Liver (tissue), 9 donors: Measurements from ENCODE around the gene CRTC2. TPM values are rescaled to one million over a fixed set of nuclear protein-coding genes. Genes with fewer than 3 reads are reported as not detected.
A peak's percentile ranks its signal among the peaks of the same experiment; 100 is the strongest.

Experiments
- DNase-seq: peaks from one replicate; pipeline ENCODE4 v3.0.0-alpha.2; 2017; ENCODE audit warnings: low spot score
- H3K27ac ChIP-seq, 2 donors: one replicate each; pipeline ENCODE4 v1.7.0; 2013; ENCODE audit warnings: inconsistent platforms in 2 of 2, low read length in 2 of 2, control low read depth in 1 of 2, low read depth in 1 of 2, mild to moderate bottlenecking in 1 of 2
- H3K27me3 ChIP-seq, 4 donors: one replicate each; pipeline versions ENCODE4 v1.6.1 to v1.7.0; 2013; ENCODE audit warnings: low read length in 3 of 4, inconsistent platforms in 1 of 4, mild to moderate bottlenecking in 1 of 4, moderate library complexity in 1 of 4; ENCODE audit not compliant: control insufficient read depth in 4 of 4, insufficient read depth in 4 of 4
- H3K36me3 ChIP-seq, 4 donors: one replicate each; pipeline versions ENCODE4 v1.6.1 to v1.7.0; 2013; ENCODE audit warnings: low read length in 3 of 4, mild to moderate bottlenecking in 3 of 4, low read depth in 1 of 4, moderate library complexity in 1 of 4; ENCODE audit not compliant: control insufficient read depth in 4 of 4, insufficient read depth in 3 of 4
- H3K4me1 ChIP-seq, 4 donors: one replicate each; pipeline versions ENCODE4 v1.6.1 to v1.7.0; 2013; ENCODE audit warnings: low read length in 3 of 4, mild to moderate bottlenecking in 3 of 4, moderate library complexity in 1 of 4; ENCODE audit not compliant: control insufficient read depth in 4 of 4, insufficient read depth in 4 of 4
- H3K4me3 ChIP-seq, 3 donors: one replicate each; pipeline versions ENCODE4 v1.6.1 to v1.7.0; 2013; ENCODE audit warnings: low read length in 3 of 3, control low read depth in 1 of 3, low read depth in 1 of 3, mild to moderate bottlenecking in 1 of 3
- H3K9ac ChIP-seq, 2 donors: one replicate each; pipeline ENCODE4 v1.7.0; 2013; ENCODE audit warnings: low read length in 2 of 2, mild to moderate bottlenecking in 2 of 2, moderate library complexity in 2 of 2, control low read depth in 1 of 2, low read depth in 1 of 2
- H3K9me3 ChIP-seq, 4 donors: one replicate each; pipeline versions ENCODE4 v1.6.1 to v1.7.0; 2013; ENCODE audit warnings: low read length in 3 of 4; ENCODE audit not compliant: control insufficient read depth in 4 of 4
- EGR1 ChIP-seq, 2 donors: IDR thresholded peaks; 2 replicates each; pipeline ENCODE4 v1.6.1; 2016 to 2018; ENCODE audit warnings: antibody characterized with exemption in 2 of 2, low read depth in 2 of 2
- FOXA1 ChIP-seq: IDR thresholded peaks from 2 replicates; pipeline ENCODE4 v1.6.1; 2016; ENCODE audit warnings: antibody characterized with exemption
- FOXA2 ChIP-seq: IDR thresholded peaks from 2 replicates; pipeline ENCODE4 v1.6.1; 2016; ENCODE audit warnings: antibody characterized with exemption
- GABPA ChIP-seq, 2 donors: IDR thresholded peaks in 1 of 2; conservative IDR thresholded peaks in 1 of 2; 2 replicates each; pipeline ENCODE4 v1.6.1; 2016; ENCODE audit warnings: antibody characterized with exemption in 2 of 2, mild to moderate bottlenecking in 1 of 2, moderate library complexity in 1 of 2
- HNF4A ChIP-seq, 2 donors: conservative IDR thresholded peaks; 2 replicates each; pipeline ENCODE4 v1.6.1; 2016; ENCODE audit warnings: antibody characterized with exemption in 2 of 2, mild to moderate bottlenecking in 2 of 2
- HNF4G ChIP-seq: IDR thresholded peaks from 2 replicates; pipeline ENCODE4 v1.6.1; 2016; ENCODE audit warnings: antibody characterized with exemption
- JUND ChIP-seq, 2 donors: IDR thresholded peaks; 2 replicates each; pipeline ENCODE4 v1.6.1; 2016; ENCODE audit warnings: antibody characterized with exemption in 2 of 2
- NR2F2 ChIP-seq: IDR thresholded peaks from 2 replicates; pipeline ENCODE4 v1.6.1; 2016; ENCODE audit warnings: antibody characterized with exemption
- RAD21 ChIP-seq, 2 donors: IDR thresholded peaks; 2 replicates each; pipeline ENCODE4 v1.6.1; 2016; ENCODE audit warnings: antibody characterized with exemption in 2 of 2, mild to moderate bottlenecking in 2 of 2
- RXRA ChIP-seq, 2 donors: IDR thresholded peaks; 2 replicates each; pipeline ENCODE4 v1.6.1; 2017 to 2018; ENCODE audit warnings: antibody characterized with exemption in 2 of 2, mild to moderate bottlenecking in 1 of 2
- SP1 ChIP-seq: IDR thresholded peaks from 2 replicates; pipeline ENCODE4 v1.6.1; 2018; ENCODE audit warnings: antibody characterized with exemption, mild to moderate bottlenecking
- TAF1 ChIP-seq: conservative IDR thresholded peaks from 2 replicates; pipeline ENCODE4 v1.6.1; 2016; ENCODE audit warnings: antibody characterized with exemption, mild to moderate bottlenecking
- YY1 ChIP-seq: IDR thresholded peaks from 2 replicates; pipeline ENCODE4 v1.6.1; 2016; ENCODE audit warnings: antibody characterized with exemption, mild to moderate bottlenecking
- WGBS: extraction: QIAGEN DNeasy Blood & Tissue Kit; methylation state at CpG from one replicate; pipeline ENCODE4 v1.1.7; 2013; 5-methylcytosine and 5-hydroxymethylcytosine counted together
- polyA plus RNA-seq, 2 donors: library from polyadenylated mRNA; stranded (reverse) in 1 of 2; unstranded in 1 of 2; fragments of 200-250 nt in 1 of 2; fragments of >200 nt in 1 of 2; fragmentation: Nextera tagmentation in 1 of 2; extraction: Ambion mirVana in 1 of 2; gene quantifications; one replicate each; pipeline versions ENCODE4 v1.2.1 to v1.2.3, GENCODE V29; 2013 to 2015
- total RNA-seq, 2 donors: library from RNA; depleted of rRNA; stranded (reverse); fragments of >200 nt; gene quantifications; one replicate each; pipeline ENCODE4 v1.2.3, GENCODE V29; 2014
- TF ChIP-seq, protein P1 (sequence below): IDR thresholded peaks from 2 replicates; pipeline ENCODE4 v1.6.1; 2016; ENCODE audit warnings: antibody characterized with exemption
- TF ChIP-seq, protein P2 (sequence below): IDR thresholded peaks from 2 replicates; pipeline ENCODE4 v1.6.1; 2016; ENCODE audit warnings: antibody characterized with exemption
- TF ChIP-seq, protein P3 (sequence below): IDR thresholded peaks from 2 replicates; pipeline ENCODE4 v1.6.1; 2016; ENCODE audit warnings: antibody characterized with exemption
- TF ChIP-seq, protein P4 (sequence below): IDR thresholded peaks from 2 replicates; pipeline ENCODE4 v1.6.1; 2016; ENCODE audit warnings: antibody characterized with exemption, mild to moderate bottlenecking
- TF ChIP-seq, protein P5 (sequence below): fragments of 150-350 bp; IDR thresholded peaks from 2 replicates; pipeline ENCODE4 v1.5.1; 2017; ENCODE audit warnings: improper control_type of control experiment, low read depth, low read length; ENCODE audit not compliant: missing input control
- donor health status: healthy.
- donor health status: healthy.
- donor health status: healthy.
- donor health status: healthy.
- donor health status: healthy.

Gene CRTC2
- total and polyA plus RNA-seq, 4 donors = 4.9 to 14.9 (median 8.2) TPM

DNA sequence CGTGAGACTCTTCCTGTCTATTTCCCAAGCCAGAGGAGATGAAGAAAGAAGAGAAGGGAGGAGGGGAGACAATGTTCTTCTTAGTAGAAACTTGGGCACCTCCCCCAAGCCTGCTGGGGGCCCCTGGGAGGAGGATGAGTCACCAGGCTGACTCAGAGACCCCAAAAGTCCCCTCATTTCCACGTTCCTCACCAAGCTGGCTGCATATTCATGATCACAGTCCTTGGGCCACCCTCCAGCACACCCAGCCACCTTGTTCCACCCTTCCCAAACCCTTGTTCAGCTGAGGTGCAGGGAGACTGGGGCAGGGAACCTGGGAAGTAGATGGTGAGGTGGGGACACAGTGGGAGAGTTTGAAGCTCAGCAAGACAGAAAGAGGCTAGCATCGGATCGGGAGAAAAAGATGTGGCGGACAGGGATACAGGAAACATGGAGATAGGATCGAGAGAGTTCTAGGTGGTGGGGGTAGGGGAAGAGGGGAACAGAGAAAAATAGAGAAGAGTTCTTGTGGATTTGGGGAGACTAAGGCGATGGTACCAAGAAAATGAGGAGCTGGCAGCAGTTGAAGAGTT is 27.0 kb upstream of the CRTC2 start:
- Histone ChIP-seq H3K4me1 (peaks cover 4 to 17% (median 12%) of the 10 kb centered on the region in 4 donors), H3K27ac (peak overlapping the region; percentile 49 to 68), H3K4me3 (peak overlapping the region; percentile 56 to 76 (median 64)), H3K9ac (peak overlapping the region; percentile 57 to 88), H3K36me3 (peaks cover 0 to 6% (median 4%) of the 10 kb centered on the region in 4 donors), H3K9me3 (no peaks in the 10 kb centered on the region), H3K27me3 (no peaks in the 10 kb centered on the region)
- 14% methylated on average over 7 of the region's 7 CpGs for WGBS
- DNase-seq = no peak
- no peak for TF ChIP-seq SP1
- no peak for TF ChIP-seq HNF4G
- no peak for TF ChIP-seq FOXA1
- TF ChIP-seq, protein P1, sequence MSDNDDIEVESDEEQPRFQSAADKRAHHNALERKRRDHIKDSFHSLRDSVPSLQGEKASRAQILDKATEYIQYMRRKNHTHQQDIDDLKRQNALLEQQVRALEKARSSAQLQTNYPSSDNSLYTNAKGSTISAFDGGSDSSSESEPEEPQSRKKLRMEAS = no peak
- TF ChIP-seq NR2F2 = no peak
- TF ChIP-seq FOXA2 = no peak
- no peak for TF ChIP-seq RXRA (IDR thresholded peaks at IDR 0.05)
- TF ChIP-seq JUND (IDR thresholded peaks at IDR 0.05) = no peak
- TF ChIP-seq, protein P2, sequence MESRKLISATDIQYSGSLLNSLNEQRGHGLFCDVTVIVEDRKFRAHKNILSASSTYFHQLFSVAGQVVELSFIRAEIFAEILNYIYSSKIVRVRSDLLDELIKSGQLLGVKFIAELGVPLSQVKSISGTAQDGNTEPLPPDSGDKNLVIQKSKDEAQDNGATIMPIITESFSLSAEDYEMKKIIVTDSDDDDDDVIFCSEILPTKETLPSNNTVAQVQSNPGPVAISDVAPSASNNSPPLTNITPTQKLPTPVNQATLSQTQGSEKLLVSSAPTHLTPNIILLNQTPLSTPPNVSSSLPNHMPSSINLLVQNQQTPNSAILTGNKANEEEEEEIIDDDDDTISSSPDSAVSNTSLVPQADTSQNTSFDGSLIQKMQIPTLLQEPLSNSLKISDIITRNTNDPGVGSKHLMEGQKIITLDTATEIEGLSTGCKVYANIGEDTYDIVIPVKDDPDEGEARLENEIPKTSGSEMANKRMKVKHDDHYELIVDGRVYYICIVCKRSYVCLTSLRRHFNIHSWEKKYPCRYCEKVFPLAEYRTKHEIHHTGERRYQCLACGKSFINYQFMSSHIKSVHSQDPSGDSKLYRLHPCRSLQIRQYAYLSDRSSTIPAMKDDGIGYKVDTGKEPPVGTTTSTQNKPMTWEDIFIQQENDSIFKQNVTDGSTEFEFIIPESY = no peak
- TF ChIP-seq RAD21 (IDR thresholded peaks at IDR 0.05) = no peak
- no peak for TF ChIP-seq HNF4A (conservative IDR thresholded peaks at IDR 0.05)
- TF ChIP-seq EGR1 (IDR thresholded peaks at IDR 0.05; ENCODE audit: low read depth in 2 of 2) = no peak
- no peak for TF ChIP-seq GABPA (IDR thresholded peaks at IDR 0.05 in 1 of 2, conservative IDR thresholded peaks at IDR 0.05 in 1 of 2)
- no peak for TF ChIP-seq TAF1

DNA sequence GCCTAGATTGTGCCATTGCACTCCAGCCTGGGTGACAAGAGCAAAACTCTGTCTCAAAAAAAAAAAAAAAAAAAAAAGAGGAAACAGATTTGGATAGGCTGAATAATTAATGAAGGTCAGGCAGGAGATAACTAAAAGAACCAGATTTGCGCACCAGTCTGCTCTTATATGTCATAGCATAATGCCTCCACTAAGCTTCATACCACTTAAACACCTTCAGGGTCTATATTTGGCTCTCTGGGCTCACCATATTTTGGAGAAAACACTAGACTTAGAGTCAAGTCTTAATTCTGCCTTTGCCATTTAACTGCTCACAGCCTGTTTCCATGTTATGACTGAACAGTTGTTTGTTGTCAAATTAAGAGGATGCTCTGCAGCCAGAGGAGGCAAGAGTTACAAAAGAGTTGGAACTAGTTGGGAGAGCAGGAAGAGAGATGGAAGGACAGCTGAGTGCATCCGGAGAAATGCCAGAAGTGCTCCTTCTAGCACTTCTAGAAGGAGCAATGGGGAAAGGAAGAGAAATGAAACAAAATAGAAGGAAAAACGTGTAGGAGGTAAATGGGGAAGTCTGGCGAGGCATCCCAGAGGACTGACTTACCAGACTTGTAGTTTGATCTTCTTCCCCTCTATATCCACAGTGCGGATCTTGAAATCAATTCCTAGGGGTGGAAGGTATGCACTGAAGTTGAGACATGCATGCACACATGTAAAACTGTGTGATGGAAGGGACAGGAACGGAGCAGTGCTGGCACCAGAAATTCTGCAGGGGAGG is 25.9 kb upstream of the CRTC2 start:
- Histone ChIP-seq H3K9ac (no peak overlapping the region), H3K4me1 (peaks cover 2 to 17% (median 12%) of the 10 kb centered on the region in 4 donors), H3K27me3 (no peaks in the 10 kb centered on the region), H3K27ac (no peak overlapping the region), H3K36me3 (peaks cover 0 to 6% (median 4%) of the 10 kb centered on the region in 4 donors), H3K4me3 (no peak overlapping the region), H3K9me3 (no peaks in the 10 kb centered on the region)
- no peak for TF ChIP-seq EGR1 (IDR thresholded peaks at IDR 0.05; ENCODE audit: low read depth in 2 of 2)
- no peak for TF ChIP-seq HNF4A (conservative IDR thresholded peaks at IDR 0.05)
- TF ChIP-seq NR2F2 = no peak
- TF ChIP-seq, protein P1 = no peak
- no peak for TF ChIP-seq YY1
- TF ChIP-seq, protein P3, sequence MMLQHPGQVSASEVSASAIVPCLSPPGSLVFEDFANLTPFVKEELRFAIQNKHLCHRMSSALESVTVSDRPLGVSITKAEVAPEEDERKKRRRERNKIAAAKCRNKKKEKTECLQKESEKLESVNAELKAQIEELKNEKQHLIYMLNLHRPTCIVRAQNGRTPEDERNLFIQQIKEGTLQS = no peak
- no peak for TF ChIP-seq RXRA (IDR thresholded peaks at IDR 0.05)
- no peak for TF ChIP-seq GABPA (IDR thresholded peaks at IDR 0.05 in 1 of 2, conservative IDR thresholded peaks at IDR 0.05 in 1 of 2)
- TF ChIP-seq HNF4G = no peak
- TF ChIP-seq, protein P4, sequence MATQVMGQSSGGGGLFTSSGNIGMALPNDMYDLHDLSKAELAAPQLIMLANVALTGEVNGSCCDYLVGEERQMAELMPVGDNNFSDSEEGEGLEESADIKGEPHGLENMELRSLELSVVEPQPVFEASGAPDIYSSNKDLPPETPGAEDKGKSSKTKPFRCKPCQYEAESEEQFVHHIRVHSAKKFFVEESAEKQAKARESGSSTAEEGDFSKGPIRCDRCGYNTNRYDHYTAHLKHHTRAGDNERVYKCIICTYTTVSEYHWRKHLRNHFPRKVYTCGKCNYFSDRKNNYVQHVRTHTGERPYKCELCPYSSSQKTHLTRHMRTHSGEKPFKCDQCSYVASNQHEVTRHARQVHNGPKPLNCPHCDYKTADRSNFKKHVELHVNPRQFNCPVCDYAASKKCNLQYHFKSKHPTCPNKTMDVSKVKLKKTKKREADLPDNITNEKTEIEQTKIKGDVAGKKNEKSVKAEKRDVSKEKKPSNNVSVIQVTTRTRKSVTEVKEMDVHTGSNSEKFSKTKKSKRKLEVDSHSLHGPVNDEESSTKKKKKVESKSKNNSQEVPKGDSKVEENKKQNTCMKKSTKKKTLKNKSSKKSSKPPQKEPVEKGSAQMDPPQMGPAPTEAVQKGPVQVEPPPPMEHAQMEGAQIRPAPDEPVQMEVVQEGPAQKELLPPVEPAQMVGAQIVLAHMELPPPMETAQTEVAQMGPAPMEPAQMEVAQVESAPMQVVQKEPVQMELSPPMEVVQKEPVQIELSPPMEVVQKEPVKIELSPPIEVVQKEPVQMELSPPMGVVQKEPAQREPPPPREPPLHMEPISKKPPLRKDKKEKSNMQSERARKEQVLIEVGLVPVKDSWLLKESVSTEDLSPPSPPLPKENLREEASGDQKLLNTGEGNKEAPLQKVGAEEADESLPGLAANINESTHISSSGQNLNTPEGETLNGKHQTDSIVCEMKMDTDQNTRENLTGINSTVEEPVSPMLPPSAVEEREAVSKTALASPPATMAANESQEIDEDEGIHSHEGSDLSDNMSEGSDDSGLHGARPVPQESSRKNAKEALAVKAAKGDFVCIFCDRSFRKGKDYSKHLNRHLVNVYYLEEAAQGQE = no peak
- TF ChIP-seq FOXA2 = no peak
- no peak for TF ChIP-seq FOXA1
- TF ChIP-seq SP1 = no peak
- TF ChIP-seq, protein P5, sequence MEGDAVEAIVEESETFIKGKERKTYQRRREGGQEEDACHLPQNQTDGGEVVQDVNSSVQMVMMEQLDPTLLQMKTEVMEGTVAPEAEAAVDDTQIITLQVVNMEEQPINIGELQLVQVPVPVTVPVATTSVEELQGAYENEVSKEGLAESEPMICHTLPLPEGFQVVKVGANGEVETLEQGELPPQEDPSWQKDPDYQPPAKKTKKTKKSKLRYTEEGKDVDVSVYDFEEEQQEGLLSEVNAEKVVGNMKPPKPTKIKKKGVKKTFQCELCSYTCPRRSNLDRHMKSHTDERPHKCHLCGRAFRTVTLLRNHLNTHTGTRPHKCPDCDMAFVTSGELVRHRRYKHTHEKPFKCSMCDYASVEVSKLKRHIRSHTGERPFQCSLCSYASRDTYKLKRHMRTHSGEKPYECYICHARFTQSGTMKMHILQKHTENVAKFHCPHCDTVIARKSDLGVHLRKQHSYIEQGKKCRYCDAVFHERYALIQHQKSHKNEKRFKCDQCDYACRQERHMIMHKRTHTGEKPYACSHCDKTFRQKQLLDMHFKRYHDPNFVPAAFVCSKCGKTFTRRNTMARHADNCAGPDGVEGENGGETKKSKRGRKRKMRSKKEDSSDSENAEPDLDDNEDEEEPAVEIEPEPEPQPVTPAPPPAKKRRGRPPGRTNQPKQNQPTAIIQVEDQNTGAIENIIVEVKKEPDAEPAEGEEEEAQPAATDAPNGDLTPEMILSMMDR = no peak
- TF ChIP-seq TAF1 = no peak
- TF ChIP-seq, protein P2 = no peak
- no peak for TF ChIP-seq RAD21 (IDR thresholded peaks at IDR 0.05)
- 79% methylated on average over 6 of the region's 6 CpGs for WGBS
- no peak for DNase-seq
